Neural progenitor cell (in vitro differentiated cells): ENCODE results near the gene TNRC18. TPM values are rescaled to one million over a fixed set of nuclear protein-coding genes. Genes with fewer than 3 reads are reported as not detected.

Experiments used
- DNase-seq: peaks from one replicate; pipeline ENCODE4 v3.0.0-alpha.2; 2016; ENCODE audit warnings: low spot score
- H2AFZ ChIP-seq: fragments of 200-600 bp; sonication (generic); replicated peaks from 2 replicates; pipeline ENCODE4 v1.6.1; 2016; ENCODE audit warnings: antibody characterized with exemption
- H3F3A ChIP-seq: fragments of 200-600 bp; sonication (generic); 2 replicates; pipeline ENCODE4 v1.6.1; 2016; ENCODE audit warnings: antibody characterized with exemption, low read depth
- H3K27ac ChIP-seq: fragments of 200-600 bp; sonication (generic); 2 replicates; pipeline ENCODE4 v1.5.1; 2016; ENCODE audit warnings: mild to moderate bottlenecking
- H3K27me3 ChIP-seq: fragments of 200-600 bp; sonication (generic); 2 replicates; pipeline ENCODE4 v1.6.1; 2016; ENCODE audit warnings: mild to moderate bottlenecking, moderate library complexity
- H3K36me3 ChIP-seq: fragments of 200-600 bp; sonication (generic); 2 replicates; pipeline ENCODE4 v1.5.1; 2016
- H3K4me1 ChIP-seq: fragments of 200-600 bp; sonication (generic); 2 replicates; pipeline ENCODE4 v1.6.1; 2016; ENCODE audit warnings: mixed run types
- H3K4me2 ChIP-seq: fragments of 200-600 bp; sonication (generic); 2 replicates; pipeline ENCODE4 v1.6.1; 2016
- H3K4me3 ChIP-seq: fragments of 200-600 bp; sonication (generic); 2 replicates; pipeline ENCODE4 v1.5.1; 2016
- H3K79me2 ChIP-seq: fragments of 200-600 bp; sonication (generic); 2 replicates; pipeline ENCODE4 v1.6.1; 2016; ENCODE audit warnings: low read depth
- H3K9ac ChIP-seq: fragments of 200-600 bp; sonication (generic); 2 replicates; pipeline ENCODE4 v1.6.1; 2016
- H3K9me3 ChIP-seq: fragments of 200-600 bp; sonication (generic); 2 replicates; pipeline ENCODE4 v1.5.1; 2016; ENCODE audit warnings: low read depth
- H4K20me1 ChIP-seq: fragments of 200-600 bp; sonication (generic); 2 replicates; pipeline ENCODE4 v1.6.1; 2016; ENCODE audit warnings: low read depth
- H3K27ac Mint-ChIP-seq: 3 replicates; pipeline ENCODE4 v1.8.0; 2021; ENCODE audit warnings: mixed read lengths
- H3K27me3 Mint-ChIP-seq: 2 replicates; pipeline ENCODE4 v1.8.0; 2022; ENCODE audit warnings: low read depth, mild to moderate bottlenecking, inconsistent platforms, moderate library complexity, mixed read lengths; ENCODE audit not compliant: insufficient read depth
- H3K36me3 Mint-ChIP-seq: 3 replicates; pipeline ENCODE4 v1.8.0; 2021; ENCODE audit warnings: mixed read lengths
- H3K4me1 Mint-ChIP-seq: 3 replicates; pipeline ENCODE4 v1.8.0; 2021; ENCODE audit warnings: mixed read lengths
- H3K4me3 Mint-ChIP-seq: 3 replicates; pipeline ENCODE4 v1.8.0; 2021; ENCODE audit warnings: mild to moderate bottlenecking, moderate library complexity, mixed read lengths
- H3K9me3 Mint-ChIP-seq: 3 replicates; pipeline ENCODE4 v1.8.0; 2020; ENCODE audit warnings: mixed read lengths
- EZH2 ChIP-seq: fragments of 200-600 bp; sonication (generic); IDR thresholded peaks from 2 replicates; pipeline ENCODE4 v1.6.1; 2017; ENCODE audit warnings: antibody characterized with exemption, mild to moderate bottlenecking, moderate library complexity
- EZH2phosphoT487 ChIP-seq: fragments of 200-600 bp; sonication (generic); IDR thresholded peaks from 2 replicates; pipeline ENCODE4 v1.6.1; 2017; ENCODE audit warnings: antibody characterized with exemption
- total RNA-seq: library from RNA; depleted of rRNA; stranded (reverse); fragments of >200 nt; gene quantifications from 2 replicates; pipeline ENCODE4 v1.2.3, GENCODE V29; 2015; ENCODE audit warnings: low replicate concordance
- TF ChIP-seq, protein P1 (sequence below): fragments of 200-600 bp; sonication (generic); IDR thresholded peaks from 2 replicates; pipeline ENCODE4 v1.5.1; 2017; ENCODE audit warnings: antibody characterized with exemption, mild to moderate bottlenecking

Gene TNRC18
- total RNA-seq, 1 donor from 2014 or later: 16.1 TPM

DNA sequence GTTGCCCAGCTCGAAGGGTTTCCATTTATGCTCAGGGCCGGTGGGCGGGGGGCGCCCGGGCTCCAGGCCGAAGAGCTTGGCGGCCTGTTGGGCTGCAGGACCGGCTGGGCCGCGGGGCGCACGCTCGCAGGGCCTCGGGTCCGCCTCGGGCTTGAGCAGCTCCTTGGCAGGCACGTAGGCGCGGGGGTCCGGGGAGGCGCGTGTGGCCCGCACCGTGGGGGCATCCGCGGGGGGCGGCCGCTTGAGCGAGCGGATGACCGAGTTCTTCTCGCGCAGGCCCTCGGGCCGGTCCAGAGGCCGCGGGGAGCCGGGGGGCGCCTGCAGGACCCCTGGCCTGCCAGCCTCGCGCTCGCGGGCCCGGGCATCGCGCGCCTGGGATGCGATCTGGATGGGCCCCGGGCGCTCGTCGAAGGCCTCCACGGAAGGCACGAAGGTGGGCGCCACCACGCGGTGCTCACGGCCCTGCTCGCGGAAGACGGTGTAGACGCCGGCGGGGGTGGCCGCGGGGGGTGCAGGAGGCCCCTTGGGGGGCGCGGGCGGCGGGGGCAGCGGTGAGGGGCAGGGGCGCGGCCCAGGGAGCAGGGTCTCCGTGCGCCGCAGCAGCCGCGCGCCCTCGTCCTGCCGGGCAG, 35.2 kb downstream of the TNRC18 start:
- H2AFZ ChIP-seq: no peak overlapping the region
- H3K9me3 ChIP-seq: no peaks in the 10 kb centered on the region
- no peak overlapping the region for H3K9ac ChIP-seq
- no peak for TF ChIP-seq EZH2phosphoT487
- Mint-ChIP-seq H3K36me3 (peaks cover 19% of the 10 kb centered on the region), H3K27ac (no peak overlapping the region), H3K4me1 (peaks cover 15% of the 10 kb centered on the region), H3K9me3 (no peaks in the 10 kb centered on the region), H3K27me3 (peaks cover 4% of the 10 kb centered on the region), H3K4me3 (no peak overlapping the region)
- peaks cover 32% of the 10 kb centered on the region for H4K20me1 ChIP-seq
- H3K4me1 ChIP-seq: peaks cover 2% of the 10 kb centered on the region
- H3K4me2 ChIP-seq: no peak overlapping the region
- H3K27me3 ChIP-seq: no peaks in the 10 kb centered on the region
- H3F3A ChIP-seq: no peaks in the 10 kb centered on the region
- peaks cover 3% of the 10 kb centered on the region for H3K79me2 ChIP-seq
- no peak for DNase-seq
- no peaks in the 10 kb centered on the region for H3K36me3 ChIP-seq
- H3K27ac ChIP-seq: no peak overlapping the region
- no peak overlapping the region for H3K4me3 ChIP-seq

DNA sequence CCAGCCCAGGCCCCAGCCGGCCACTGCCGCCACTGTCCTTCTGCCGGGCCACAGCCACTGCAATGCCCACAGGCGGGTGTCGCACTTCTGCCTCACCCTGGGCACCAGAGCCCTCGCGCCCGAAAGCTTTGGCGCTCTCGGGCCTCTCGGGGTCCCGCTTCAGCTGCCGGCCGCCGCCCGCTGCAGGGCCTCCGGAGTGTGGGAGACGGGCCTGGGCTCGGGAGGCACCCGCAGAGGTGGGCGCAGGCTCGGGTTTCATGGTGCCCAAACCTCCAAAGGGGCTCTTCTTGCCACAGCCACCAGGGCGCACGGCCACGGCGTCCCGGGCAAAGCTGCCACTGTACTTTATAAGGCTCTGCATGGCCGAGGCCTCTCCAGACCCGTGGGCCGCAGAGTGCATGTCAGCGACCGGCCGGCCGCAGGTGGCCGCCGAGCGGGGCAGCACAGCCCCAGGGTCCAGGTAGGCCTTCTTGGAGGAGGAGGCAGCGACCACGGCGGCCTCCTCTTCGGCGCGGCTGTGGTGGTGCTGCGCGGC, 35.9 kb downstream of the TNRC18 start:
- Histone ChIP-seq H3K27ac (no peak overlapping the region), H3K4me3 (no peak overlapping the region), H3K4me1 (peaks cover 8% of the 10 kb centered on the region), H3K9ac (no peak overlapping the region), H3K9me3 (no peaks in the 10 kb centered on the region), H4K20me1 (peaks cover 38% of the 10 kb centered on the region), H3K4me2 (no peak overlapping the region), H3K27me3 (no peaks in the 10 kb centered on the region), H3F3A (peaks cover 4% of the 10 kb centered on the region), H3K36me3 (no peaks in the 10 kb centered on the region), H2AFZ (no peak overlapping the region), H3K79me2 (peaks cover 9% of the 10 kb centered on the region)
- Mint-ChIP-seq H3K27ac (no peak overlapping the region), H3K27me3 (peaks cover 5% of the 10 kb centered on the region), H3K36me3 (peaks cover 13% of the 10 kb centered on the region), H3K4me1 (peaks cover 19% of the 10 kb centered on the region), H3K4me3 (no peak overlapping the region), H3K9me3 (no peaks in the 10 kb centered on the region)
- DNase-seq: no peak
- TF ChIP-seq EZH2phosphoT487 (no peak), EZH2 (no peak)
- TF ChIP-seq, protein P1, sequence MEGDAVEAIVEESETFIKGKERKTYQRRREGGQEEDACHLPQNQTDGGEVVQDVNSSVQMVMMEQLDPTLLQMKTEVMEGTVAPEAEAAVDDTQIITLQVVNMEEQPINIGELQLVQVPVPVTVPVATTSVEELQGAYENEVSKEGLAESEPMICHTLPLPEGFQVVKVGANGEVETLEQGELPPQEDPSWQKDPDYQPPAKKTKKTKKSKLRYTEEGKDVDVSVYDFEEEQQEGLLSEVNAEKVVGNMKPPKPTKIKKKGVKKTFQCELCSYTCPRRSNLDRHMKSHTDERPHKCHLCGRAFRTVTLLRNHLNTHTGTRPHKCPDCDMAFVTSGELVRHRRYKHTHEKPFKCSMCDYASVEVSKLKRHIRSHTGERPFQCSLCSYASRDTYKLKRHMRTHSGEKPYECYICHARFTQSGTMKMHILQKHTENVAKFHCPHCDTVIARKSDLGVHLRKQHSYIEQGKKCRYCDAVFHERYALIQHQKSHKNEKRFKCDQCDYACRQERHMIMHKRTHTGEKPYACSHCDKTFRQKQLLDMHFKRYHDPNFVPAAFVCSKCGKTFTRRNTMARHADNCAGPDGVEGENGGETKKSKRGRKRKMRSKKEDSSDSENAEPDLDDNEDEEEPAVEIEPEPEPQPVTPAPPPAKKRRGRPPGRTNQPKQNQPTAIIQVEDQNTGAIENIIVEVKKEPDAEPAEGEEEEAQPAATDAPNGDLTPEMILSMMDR: no peak

DNA sequence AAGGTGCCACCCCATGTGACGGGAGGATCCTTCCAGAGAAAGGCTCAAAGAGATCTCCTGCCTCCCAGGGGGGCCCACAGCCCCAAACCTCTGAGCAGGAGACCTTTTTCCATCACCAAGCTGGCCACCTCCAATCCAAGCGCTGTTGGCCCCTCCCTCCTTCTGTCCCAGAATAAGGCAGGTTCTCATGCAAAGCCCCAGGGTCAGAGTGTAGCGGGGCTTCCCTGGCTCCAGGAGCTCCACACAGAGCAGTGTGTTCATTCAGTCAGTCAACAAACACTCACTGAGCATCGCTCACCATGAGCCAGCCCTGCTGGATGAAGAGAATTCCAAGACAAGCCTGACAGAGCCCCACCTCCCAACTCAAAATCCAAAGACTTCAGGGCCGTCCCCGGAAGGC, 39.0 kb downstream of the TNRC18 start:
- H3K4me1 ChIP-seq: peaks cover 18% of the 10 kb centered on the region
- H3K9me3 ChIP-seq: no peaks in the 10 kb centered on the region
- H3K9ac ChIP-seq: no peak overlapping the region
- Mint-ChIP-seq H3K4me1 (peaks cover 32% of the 10 kb centered on the region), H3K27ac (no peak overlapping the region), H3K9me3 (no peaks in the 10 kb centered on the region), H3K27me3 (peaks cover 4% of the 10 kb centered on the region), H3K4me3 (no peak overlapping the region), H3K36me3 (peaks cover 10% of the 10 kb centered on the region)
- no peak overlapping the region for H3K4me3 ChIP-seq
- no peak for DNase-seq
- H3K79me2 ChIP-seq: peaks cover 31% of the 10 kb centered on the region
- no peak overlapping the region for H2AFZ ChIP-seq
- no peaks in the 10 kb centered on the region for H3K36me3 ChIP-seq
- peaks cover 56% of the 10 kb centered on the region for H4K20me1 ChIP-seq
- H3K4me2 ChIP-seq: no peak overlapping the region
- TF ChIP-seq EZH2 (no peak), EZH2phosphoT487 (no peak)
- TF ChIP-seq, protein P1: no peak
- H3F3A ChIP-seq: peaks cover 10% of the 10 kb centered on the region
- no peak overlapping the region for H3K27ac ChIP-seq
- H3K27me3 ChIP-seq: no peaks in the 10 kb centered on the region
